CD4-positive, alpha-beta T cell treated with Interleukin-15 for 1 hour (primary cell): ENCODE results near the gene NPFFR1.
A peak's percentile ranks its signal among the peaks of the same experiment; 100 is the strongest.
"Not testable (repeated sequence)": the region's sequence is repeated elsewhere in the genome, so short reads cannot be mapped to it uniquely, and the experiment has no call there.

ENCODE experiments used
- DNase-seq: peaks from one replicate; pipeline ENCODE4 v3.0.0-alpha.2; 2020

Gene NPFFR1

DNA sequence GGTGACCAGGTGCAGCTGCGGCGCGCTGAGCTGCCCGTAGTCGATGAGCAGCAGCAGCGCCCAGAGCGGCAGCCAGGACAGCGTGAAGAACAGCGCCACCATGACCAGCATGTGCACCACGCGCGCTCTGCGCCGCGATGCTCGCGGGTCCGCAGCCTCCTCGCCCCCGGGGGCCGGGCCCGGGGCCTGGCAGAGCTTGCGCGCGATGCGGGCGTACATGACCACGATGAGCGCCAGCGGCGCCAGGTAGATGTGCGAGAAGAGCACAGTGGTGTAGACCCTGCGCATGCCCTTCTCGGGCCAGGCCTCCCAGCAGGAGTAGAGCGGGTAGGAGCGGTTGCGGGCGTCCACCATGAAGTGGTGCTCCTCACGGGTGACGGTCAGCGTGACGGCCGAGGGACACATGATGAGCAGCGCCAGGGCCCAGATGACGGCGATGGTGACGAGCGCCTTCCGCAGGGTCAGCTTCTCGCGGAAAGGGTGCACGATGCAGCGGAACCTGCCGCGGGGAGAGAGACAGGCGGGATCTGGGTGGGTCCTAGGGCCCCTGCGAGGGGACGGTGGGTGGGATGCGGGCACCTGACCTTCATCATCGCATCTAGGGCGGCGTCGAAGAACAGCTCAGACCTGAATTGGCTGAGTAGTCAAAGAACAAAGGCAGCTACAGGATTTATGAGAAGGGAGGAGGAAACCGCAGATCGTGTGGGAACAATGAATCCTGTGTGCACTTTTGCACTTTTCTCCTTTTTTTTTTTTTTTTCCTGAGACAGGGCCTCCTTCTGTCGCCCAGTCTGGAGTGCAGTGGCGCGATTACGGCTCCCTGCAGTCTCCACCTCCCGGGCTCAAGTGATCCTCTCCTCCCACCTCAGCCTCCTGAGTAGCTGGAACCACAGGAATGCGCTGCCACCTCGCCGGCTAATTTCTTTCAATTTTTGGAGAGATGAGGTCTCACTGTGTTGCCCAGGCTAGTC, 28.2 kb downstream of the NPFFR1 start:
- peak; percentile 36 for DNase-seq

GRCh38 chr10:70254778-70255328, 29.0 kb downstream of the NPFFR1 start:
- no peak for DNase-seq

- DNase-seq = no peak
These were observed 29.7 kb downstream of the NPFFR1 start for GRCh38 chr10:70253878-70254765.

DNA sequence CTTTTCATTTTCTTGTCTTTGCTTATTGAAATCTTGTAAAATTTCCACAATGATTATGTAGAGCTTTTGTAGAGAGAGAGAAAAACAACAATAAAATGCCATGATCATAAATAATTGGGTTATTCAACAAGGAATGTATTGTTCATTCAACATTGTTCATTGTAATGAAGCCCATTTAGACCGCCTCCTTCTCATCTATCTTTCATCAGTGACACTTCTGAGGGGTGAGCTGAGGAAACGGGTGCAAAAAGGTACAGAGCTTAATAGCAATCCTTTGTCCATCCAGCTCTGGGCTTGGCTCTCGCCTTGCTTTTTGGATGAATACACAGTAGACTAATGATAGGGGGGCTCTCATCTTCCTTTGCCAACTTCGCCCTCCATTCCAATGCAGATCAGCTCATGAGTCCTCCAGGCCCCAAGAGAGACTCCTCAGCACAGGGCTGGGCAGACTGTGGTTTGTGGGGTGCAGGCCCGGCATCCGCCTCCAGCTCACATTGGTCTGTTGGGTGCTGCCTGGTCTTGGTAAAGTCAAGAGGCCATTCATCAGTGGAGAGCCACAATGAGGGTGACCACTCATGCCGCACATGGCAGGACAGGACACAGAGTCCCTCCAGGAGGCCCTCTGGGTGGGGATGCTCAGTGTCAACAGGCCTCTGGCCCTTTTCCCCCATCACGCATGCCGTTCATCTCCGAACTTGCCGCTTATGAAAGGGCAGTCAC, 32.7 kb downstream of the NPFFR1 start:
- no peak for DNase-seq

GRCh38 chr10:70247360-70247759, 36.4 kb downstream of the NPFFR1 start:
- DNase-seq = no peak

DNA sequence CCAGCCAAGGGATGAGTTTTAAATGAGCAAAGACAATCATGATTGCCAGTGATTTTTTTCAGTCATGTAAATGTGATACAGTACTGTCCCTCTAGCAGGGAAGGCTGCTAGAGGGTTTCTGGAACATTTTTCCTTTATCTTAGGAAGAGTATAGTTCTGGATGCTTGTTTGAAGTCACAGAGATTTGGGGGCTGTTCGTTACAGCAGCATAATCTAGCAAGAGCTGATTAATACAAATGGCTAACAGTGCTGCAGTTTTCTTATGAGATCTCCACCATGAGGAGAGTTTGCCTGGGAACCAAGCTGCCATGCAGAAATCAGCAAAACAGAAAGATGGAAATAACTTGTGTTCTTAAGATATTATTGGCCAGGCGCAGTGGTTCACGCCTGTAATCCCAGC, 42.7 kb downstream of the NPFFR1 start:
- DNase-seq = no peak

GRCh38 chr10:70239986-70240385, 43.8 kb downstream of the NPFFR1 start:
- not testable (repeated sequence) for DNase-seq

DNA sequence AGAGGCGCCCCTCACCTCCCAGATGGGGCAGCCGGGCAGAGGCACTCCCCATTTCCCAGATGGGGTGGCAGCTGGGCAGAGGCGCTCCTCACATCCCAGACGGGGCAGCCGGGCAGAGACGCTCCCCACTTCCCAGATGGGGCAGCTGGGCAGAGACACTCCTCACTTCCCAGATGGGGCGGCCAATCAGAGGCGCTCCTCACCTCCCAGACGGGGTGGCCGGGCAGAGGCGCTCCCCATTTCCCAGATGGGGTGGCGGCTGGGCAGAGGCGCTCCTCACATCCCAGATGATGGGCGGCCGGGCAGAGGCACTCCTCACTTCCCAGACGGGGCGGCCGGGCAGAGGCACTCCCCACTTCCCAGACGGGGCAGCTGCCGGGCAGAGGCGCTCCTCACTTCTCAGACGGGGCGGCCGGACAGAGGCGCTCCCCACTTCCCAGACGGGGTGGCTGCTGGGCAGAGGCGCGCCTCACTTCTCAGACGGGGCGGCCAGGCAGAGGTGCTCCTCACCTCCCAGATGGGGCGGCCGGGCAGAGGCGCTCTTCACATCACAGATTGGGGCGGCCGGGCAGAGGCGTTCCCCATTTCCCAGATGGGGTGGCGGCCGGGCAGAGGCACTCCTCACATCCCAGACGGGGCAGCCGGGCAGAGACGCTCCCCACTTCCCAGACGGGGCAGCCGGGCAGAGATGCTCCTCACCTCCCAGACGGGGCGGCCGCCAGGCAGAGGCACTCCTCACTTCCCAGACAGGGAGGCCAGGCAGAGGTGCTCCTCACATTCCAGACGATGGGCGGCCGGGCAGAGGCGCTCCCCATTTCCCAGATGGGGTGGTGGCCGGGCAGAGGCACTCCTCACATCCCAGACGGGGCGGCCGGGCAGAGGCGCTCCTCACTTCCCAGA, 44.5 kb downstream of the NPFFR1 start:
- not testable (repeated sequence) for DNase-seq

DNA sequence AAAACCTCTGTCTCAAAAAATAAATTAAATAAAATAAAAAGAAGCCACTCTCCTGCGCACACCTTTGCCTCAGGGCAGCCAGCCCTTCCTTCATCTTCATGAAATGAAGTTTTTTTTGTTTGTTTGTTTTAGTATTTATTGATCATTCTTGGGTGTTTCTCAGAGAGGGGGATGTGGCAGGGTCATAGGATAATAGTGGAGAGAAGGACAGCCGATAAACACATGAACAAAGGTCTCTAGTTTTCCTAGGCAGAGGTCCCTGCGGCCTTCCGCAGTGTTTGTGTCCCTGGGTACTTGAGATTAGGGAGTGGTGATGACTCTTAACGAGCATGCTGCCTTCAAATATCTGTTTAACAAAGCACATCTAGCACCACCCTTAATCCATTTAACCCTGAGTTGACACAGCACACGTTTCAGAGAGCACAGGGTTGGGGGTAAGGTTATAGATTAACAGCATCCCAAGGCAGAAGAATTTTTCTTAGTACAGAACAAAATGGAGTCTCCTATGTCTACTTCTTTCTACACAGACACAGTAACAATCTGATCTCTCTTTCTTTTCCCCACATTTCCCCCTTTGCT, 45.8 kb downstream of the NPFFR1 start:
- not testable (repeated sequence) for DNase-seq

DNA sequence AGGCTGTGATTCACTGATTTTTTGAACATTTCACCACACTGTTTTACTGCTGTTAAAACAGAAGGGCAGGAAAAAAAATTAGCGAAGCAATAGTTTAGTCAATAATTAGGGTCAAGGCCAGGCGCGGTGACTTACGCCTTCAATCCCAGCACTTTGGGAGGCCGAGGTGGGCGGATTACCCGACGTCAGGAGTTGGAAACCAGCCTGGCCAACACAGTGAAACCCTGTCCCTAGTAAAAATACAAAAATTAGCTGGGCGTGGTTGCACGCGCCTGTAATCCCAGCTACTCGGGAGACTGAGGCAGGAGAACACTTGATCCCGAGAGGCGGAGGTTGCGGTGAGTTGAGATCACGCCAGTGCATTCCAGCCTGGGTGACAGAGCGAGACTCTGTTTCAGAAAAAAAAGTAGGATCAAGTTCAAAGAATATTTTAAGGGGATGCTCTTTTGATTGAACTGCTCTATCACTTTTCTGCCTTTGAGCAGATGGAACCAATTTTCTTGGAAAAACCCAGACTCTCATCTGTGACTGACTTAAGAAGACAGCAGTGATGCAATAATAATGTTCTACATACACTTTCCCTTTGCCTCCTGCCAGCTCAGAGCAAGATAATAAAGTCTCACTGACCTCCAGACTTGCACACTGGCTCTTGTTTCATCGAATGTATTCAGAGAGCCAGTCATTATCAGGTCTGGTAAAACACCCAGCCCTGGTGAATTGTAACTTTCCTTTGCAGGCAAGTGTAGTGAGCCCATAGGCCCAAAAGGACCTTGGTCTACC, 48.9 kb downstream of the NPFFR1 start:
- no peak for DNase-seq

DNA sequence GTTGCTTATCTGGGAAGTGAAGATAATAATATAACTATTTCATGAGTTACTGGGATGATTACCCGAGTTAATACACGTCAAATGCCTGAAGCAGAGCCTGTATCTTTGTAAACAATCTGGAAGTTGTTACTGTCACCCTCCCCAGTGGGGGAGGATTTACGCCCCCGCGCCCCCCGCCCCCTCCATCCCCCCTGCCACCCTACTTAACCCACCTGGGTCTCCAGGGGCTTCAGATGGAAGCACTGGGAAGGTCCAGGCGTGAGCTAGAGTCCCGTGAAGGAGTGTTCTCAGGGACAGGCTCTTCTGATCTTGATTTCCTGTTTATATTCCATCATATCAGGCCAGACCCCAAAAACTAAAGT, 49.9 kb downstream of the NPFFR1 start:
- DNase-seq = no peak

DNA sequence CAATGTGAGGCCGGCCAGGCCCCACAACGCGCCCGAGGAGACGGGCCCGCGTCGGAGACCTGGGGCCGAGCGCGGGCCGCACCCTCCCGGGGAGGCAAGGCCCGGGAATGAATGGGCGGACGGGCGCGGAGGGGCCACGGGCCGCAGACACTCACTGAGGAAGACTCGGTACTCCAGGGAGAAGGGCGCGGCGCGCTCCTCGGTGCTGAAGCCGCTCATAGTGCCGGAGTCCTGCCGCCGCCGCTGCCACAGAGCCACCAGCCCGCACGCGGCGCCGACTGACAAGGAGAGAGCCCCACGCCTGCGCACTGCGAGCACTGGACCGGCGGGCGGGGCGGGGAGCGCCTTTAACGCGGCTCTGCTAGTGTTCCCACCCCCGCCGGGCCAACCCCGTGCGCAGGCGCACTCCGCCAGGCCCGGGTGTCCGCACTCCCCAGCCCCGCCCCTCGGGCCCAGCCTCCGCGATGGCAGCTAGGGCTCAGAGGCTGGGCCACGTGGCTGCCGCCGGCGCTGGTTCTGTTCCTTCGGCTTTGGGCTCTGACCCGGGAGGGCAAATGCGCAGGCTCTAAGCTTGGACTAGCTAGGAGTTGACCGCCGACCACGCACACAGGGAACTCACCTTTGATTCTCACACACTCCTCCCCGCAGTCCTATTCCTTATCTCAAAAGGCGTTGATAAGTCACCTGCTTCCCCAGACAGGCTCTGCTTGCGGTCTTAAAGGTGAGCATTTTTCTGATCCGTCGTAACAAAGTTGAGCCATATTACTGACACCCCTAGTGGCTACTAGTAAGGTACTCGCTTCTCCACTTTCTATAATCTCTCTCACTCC, 50.5 kb downstream of the NPFFR1 start, which contains the start of gene PPA1:
Gene PPA1 (minus strand): TSS at position 321 of the 830 bp plus-strand sequence. CDS start 102 bp downstream, at position 219.
- DNase-seq = peak; percentile 99

DNA sequence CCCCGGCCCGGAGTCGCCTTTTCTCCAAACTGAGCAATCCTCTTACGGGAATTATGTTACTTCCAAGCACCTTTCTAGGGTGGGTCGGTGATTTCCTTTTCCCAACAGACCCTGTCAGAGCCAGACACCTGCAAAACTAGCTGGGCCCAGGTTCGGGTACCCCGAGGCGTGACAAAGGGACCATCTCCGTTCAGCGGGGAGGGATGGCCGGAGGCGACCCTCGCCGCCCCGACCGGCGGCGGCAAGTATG, 51.0 kb downstream of the NPFFR1 start:
- no peak for DNase-seq

- DNase-seq = no peak
These were observed 51.5 kb downstream of the NPFFR1 start for GRCh38 chr10:70232155-70232858.

DNA sequence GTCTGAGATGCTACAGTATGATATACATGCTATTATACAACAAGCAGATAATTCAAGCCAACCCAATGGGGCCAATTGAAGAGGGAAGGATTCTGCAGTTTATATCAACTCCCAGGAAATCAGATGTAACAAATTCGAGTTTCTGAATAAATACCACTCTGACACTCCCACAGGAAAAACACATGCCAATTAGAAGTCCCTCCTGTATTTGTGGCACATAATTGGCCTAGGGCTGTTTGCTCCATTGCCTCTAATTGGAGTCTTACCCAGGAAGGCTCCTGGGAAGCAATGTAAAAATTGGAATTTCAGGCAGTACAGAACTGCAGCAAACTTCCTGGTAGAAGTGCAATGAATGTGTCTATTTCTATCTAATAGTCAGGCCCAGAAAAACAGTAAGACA, 55.3 kb downstream of the NPFFR1 start:
- DNase-seq = no peak

- no peak for DNase-seq
These were observed 56.1 kb downstream of the NPFFR1 start for GRCh38 chr10:70227548-70228320.

DNA sequence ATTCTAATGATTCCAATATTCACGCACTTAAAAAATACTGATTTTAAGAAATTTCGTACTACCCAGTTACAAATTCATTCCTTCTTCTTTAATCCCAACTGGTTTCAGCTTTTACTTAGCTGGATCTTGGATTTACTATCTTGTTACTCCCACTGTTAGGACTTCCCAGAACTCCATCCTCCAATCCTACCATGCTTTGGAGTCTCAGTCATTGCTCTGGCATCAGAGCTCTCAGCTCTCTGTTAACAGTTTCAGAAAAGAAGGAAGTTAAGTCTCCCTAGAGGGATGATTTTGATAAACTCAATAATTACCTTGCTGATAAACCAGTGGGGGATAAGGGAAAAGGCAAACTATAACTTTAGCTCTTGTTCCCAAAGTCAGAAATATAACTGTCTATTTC, 60.1 kb downstream of the NPFFR1 start:
- no peak for DNase-seq

DNA sequence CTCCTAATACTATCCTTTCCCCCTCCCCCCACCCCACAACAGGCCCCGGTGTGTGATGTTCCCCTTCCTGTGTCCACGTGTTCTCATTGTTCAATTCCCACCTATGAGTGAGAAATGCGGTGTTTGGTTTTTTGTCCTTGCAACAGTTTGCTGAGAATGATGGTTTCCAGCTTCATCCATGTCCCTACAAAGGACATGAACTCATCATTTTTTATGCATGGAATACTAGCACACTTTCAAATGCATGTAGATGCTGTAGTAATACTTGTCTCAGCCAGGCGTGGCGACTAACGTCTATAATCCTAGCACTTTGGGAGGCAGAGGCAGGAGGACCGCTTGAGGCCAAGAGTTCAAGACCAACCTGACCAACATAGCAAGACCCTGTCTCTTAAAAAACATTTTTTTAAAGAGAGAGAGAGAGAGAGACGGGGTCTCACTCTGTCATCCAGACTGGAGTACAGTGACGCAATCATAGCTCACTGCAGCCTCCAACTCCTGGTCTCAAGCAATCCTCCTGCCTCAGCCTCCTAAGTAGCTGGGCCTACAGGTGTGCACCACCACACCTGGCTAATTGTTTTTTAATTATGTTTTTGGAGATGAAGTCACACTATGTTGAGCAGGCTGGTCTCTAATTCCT, 60.9 kb downstream of the NPFFR1 start:
- not testable (repeated sequence) for DNase-seq
